Activated CD4-positive, CD25-positive, alpha-beta regulatory T cell treated with anti-CD3 and anti-CD28 coated beads, Interleukin-2, amount 50 U/mL, for 24 hours (primary cell): Measurements from ENCODE around the gene CD300LG.
"Not testable (repeated sequence)": the region's sequence is repeated elsewhere in the genome, so short reads cannot be mapped to it uniquely, and the experiment has no call there.

Experiments
- ATAC-seq, 2 donors: fragments of 150-1000 bp; cut with Tn5 transposase; one replicate each; pipeline ENCODE4 v1.10.0; 2021; ENCODE audit warnings: mild to moderate bottlenecking in 1 of 2, moderate library complexity in 1 of 2

Gene CD300LG

GRCh38 chr17:43846963-43847371, at the start of gene CD300LG:
Gene CD300LG (plus strand): TSS chr17:43847176. CDS start chr17:43847217, 41 bp downstream.
- ATAC-seq: no peak

GRCh38 chr17:43798024-43798423, 49.0 kb upstream of the CD300LG start:
- ATAC-seq: not testable (repeated sequence)

GRCh38 chr17:43799047-43799446, 47.9 kb upstream of the CD300LG start:
- no peak for ATAC-seq

- ATAC-seq: no peak
Measured at GRCh38 chr17:43800736-43801135, 46.2 kb upstream of the CD300LG start.

- ATAC-seq: no peak
Measured at GRCh38 chr17:43801844-43802243, 45.1 kb upstream of the CD300LG start.

- no peak for ATAC-seq
Measured at GRCh38 chr17:43803758-43804157, 43.2 kb upstream of the CD300LG start.

GRCh38 chr17:43805117-43805516, 41.9 kb upstream of the CD300LG start:
- no peak for ATAC-seq

GRCh38 chr17:43808076-43808475, 38.9 kb upstream of the CD300LG start:
- no peak for ATAC-seq

GRCh38 chr17:43809121-43809520, 37.9 kb upstream of the CD300LG start:
- ATAC-seq: no peak

- no peak for ATAC-seq
Measured at GRCh38 chr17:43810226-43810715, 36.7 kb upstream of the CD300LG start.

- ATAC-seq: no peak
Measured at GRCh38 chr17:43810823-43811222, 36.2 kb upstream of the CD300LG start.

- no peak for ATAC-seq
Measured at GRCh38 chr17:43812396-43813265, 34.3 kb upstream of the CD300LG start.

GRCh38 chr17:43813386-43813785, 33.6 kb upstream of the CD300LG start:
- ATAC-seq: no peak

- ATAC-seq: no peak
Measured at GRCh38 chr17:43814026-43814425, 33.0 kb upstream of the CD300LG start.

GRCh38 chr17:43814714-43815113, 32.3 kb upstream of the CD300LG start:
- ATAC-seq: no peak

GRCh38 chr17:43816336-43817320, 30.3 kb upstream of the CD300LG start:
- no peak for ATAC-seq

- ATAC-seq: no peak
Measured at GRCh38 chr17:43817826-43818225, 29.1 kb upstream of the CD300LG start.

- no peak for ATAC-seq
Measured at GRCh38 chr17:43818966-43819365, 28.0 kb upstream of the CD300LG start.

- no peak for ATAC-seq
Measured at GRCh38 chr17:43820759-43821158, 26.2 kb upstream of the CD300LG start.

GRCh38 chr17:43822570-43823190, 24.3 kb upstream of the CD300LG start:
- no peak for ATAC-seq

GRCh38 chr17:43823350-43824084, 23.5 kb upstream of the CD300LG start:
- no peak for ATAC-seq

- ATAC-seq: no peak
Measured at GRCh38 chr17:43825567-43825966, 21.4 kb upstream of the CD300LG start.
